D721Med (cell line): ENCODE results near the gene ANAPC13.

Experiments used
- DNase-seq: peaks from one replicate; pipeline ENCODE4 v3.0.0; 2011; ENCODE audit warnings: low spot score; ENCODE audit not compliant: insufficient read length
- FAIRE-seq: peaks from 2 replicates; lab custom pipeline; 2011; peaks lifted over from hg19 to GRCh38; lab: Jason Lieb, UNC
- CTCF ChIP-seq: IDR thresholded peaks from 2 replicates; pipeline ENCODE4 v1.5.1; 2012; ENCODE audit warnings: mild to moderate bottlenecking, control low read depth; ENCODE audit not compliant: insufficient read depth; ENCODE audit errors: missing control alignments

Gene ANAPC13

GRCh38 chr3:134485718-134486576 lies at the start of gene ANAPC13, which contains the start of gene CEP63:
Gene ANAPC13, minus strand, starts transcription at chr3:134485985. Its CDS starts 3,081 bp downstream, at chr3:134482904.
Gene CEP63, plus strand, starts transcription at chr3:134486057. Its CDS starts 9,264 bp downstream, at chr3:134495321.
- DNase-seq (peak; percentile 62), FAIRE-seq (no peak)
- TF ChIP-seq CTCF = no peak

GRCh38 chr3:134535186-134535970 lies 49.6 kb upstream of the ANAPC13 start:
- FAIRE-seq (no peak), DNase-seq (no peak)
- TF ChIP-seq CTCF = no peak

GRCh38 chr3:134533493-134533892 lies 47.7 kb upstream of the ANAPC13 start:
- no peak for FAIRE-seq
- no peak for DNase-seq
- no peak for TF ChIP-seq CTCF

- no peak for TF ChIP-seq CTCF
- FAIRE-seq (no peak), DNase-seq (no peak)
Measured at GRCh38 chr3:134527538-134528186, 41.9 kb upstream of the ANAPC13 start.

GRCh38 chr3:134527037-134527436 lies 41.3 kb upstream of the ANAPC13 start:
- no peak for FAIRE-seq
- TF ChIP-seq CTCF = peak; percentile 13
- DNase-seq = no peak

GRCh38 chr3:134526319-134526718 lies 40.5 kb upstream of the ANAPC13 start:
- no peak for TF ChIP-seq CTCF
- FAIRE-seq (no peak), DNase-seq (no peak)
